Measurements from ENCODE around the gene TRPM4. TPM values are rescaled to one million over a fixed set of nuclear protein-coding genes. Genes with fewer than 3 reads are reported as not detected.

TRPM4 gene
- total and polyA plus RNA-seq, 2 of the 13 experiments (the other 11 are each of a cell fraction or from before 2014, with no cell fraction given), result 1.9 to 4.3 TPM

- BruUV-seq (replicated peaks), result no TSS peak
- ATAC-seq (no peak), FAIRE-seq (no peak), DNase-seq (ENCODE audit: low spot score) (no peak)
- H3K79me2 ChIP-seq (ENCODE audit: insufficient read depth, low read length), result no peaks in the 10 kb centered on the region
- no peak overlapping the region for H3K9ac ChIP-seq (ENCODE audit: insufficient read depth, low read depth, low read length)
- 98% methylated on average over 22 of the region's 24 CpGs for WGBS (ENCODE audit: low lambda C conversion rate)
- no peaks in the 10 kb centered on the region for H3K9me3 ChIP-seq (ENCODE audit: low read length)
- H4K20me1 ChIP-seq (ENCODE audit: insufficient read depth, low read length), result no peaks in the 10 kb centered on the region
- ChIA-PET CTCF (ENCODE audit: low intra/inter-chr PET ratio, low total read pairs) (no interaction called here), POLR2A (interaction anchor here (0.6 kb wide), 1 partner anchor 49 kb away, joined by 3 read pairs; no protein-coding TSS in a partner anchor)
- H3K27me3 ChIP-seq (ENCODE audit: control insufficient read depth in 1 of 2, insufficient read depth in 2 of 2, low read length in 2 of 2), result no peaks in the 10 kb centered on the region
- H3K4me1 ChIP-seq (ENCODE audit: insufficient read depth, low read length), result peaks cover 27% of the 10 kb centered on the region
- in situ Hi-C loops (cut with HindIII; ENCODE audit: extremely low pct_ligation_motif_present, low pct_unique_long_range_greater_than_20kb), result no loop called here
- no peak overlapping the region for H3K4me3 ChIP-seq (replicated peaks in 1 of 3; ENCODE audit: insufficient read depth in 1 of 3, low read depth in 2 of 3, low read length in 3 of 3)
- peaks cover 3 to 5% of the 10 kb centered on the region in 2 experiments; a peak in 3 of 5 replicates for H3K36me3 ChIP-seq (replicated peaks in 1 of 2; ENCODE audit: control insufficient read depth in 1 of 2, insufficient read depth in 2 of 2, low read length in 2 of 2)
- no peak overlapping the region for H2AFZ ChIP-seq (ENCODE audit: low read length)
- no peak overlapping the region for H3K27ac ChIP-seq (ENCODE audit: extremely low read length, insufficient read depth, low read length)
- no peak for TF ChIP-seq MAZ (IDR thresholded peaks at IDR 0.05; ENCODE audit: borderline replicate concordance, low read depth, low read length)
- no peak for TF ChIP-seq MAZ (CRISPR knock-in tag; IDR thresholded peaks at IDR 0.05; ENCODE audit: low read depth)
- H3K4me2 ChIP-seq (ENCODE audit: low read depth, low read length), result no peak overlapping the region
- intact Hi-C loops (cut with micrococcal nuclease; ENCODE audit: unreplicated experiment), result no loop called here
Measured at GRCh38 chr19:49130325-49130724, 27.3 kb upstream of the TRPM4 start.

- Histone ChIP-seq H3K27me3 (ENCODE audit: control insufficient read depth in 1 of 2, insufficient read depth in 2 of 2, low read length in 2 of 2) (no peaks in the 10 kb centered on the region), H3K9ac (ENCODE audit: insufficient read depth, low read depth, low read length) (no peak overlapping the region), H3K79me2 (ENCODE audit: insufficient read depth, low read length) (no peaks in the 10 kb centered on the region), H3K4me1 (ENCODE audit: insufficient read depth, low read length) (peaks cover 13% of the 10 kb centered on the region), H3K36me3 (replicated peaks in 1 of 2; ENCODE audit: control insufficient read depth in 1 of 2, insufficient read depth in 2 of 2, low read length in 2 of 2) (peaks cover 3 to 5% of the 10 kb centered on the region in 2 experiments; a peak in 3 of 5 replicates), H3K9me3 (ENCODE audit: low read length) (no peaks in the 10 kb centered on the region), H3K4me2 (ENCODE audit: low read depth, low read length) (no peak overlapping the region), H4K20me1 (ENCODE audit: insufficient read depth, low read length) (no peaks in the 10 kb centered on the region), H3K4me3 (replicated peaks in 1 of 3; ENCODE audit: insufficient read depth in 1 of 3, low read depth in 2 of 3, low read length in 3 of 3) (no peak overlapping the region), H3K27ac (ENCODE audit: extremely low read length, insufficient read depth, low read length) (no peak overlapping the region), H2AFZ (ENCODE audit: low read length) (no peak overlapping the region)
- no TSS peak for BruUV-seq (replicated peaks)
- no peak for FAIRE-seq
- ChIA-PET POLR2A (no interaction called here), CTCF (ENCODE audit: low intra/inter-chr PET ratio, low total read pairs) (no interaction called here)
- no peak for DNase-seq (ENCODE audit: low spot score)
- in situ Hi-C loops (cut with HindIII; ENCODE audit: extremely low pct_ligation_motif_present, low pct_unique_long_range_greater_than_20kb), result no loop called here
- 95% methylated on average over 49 of the region's 49 CpGs for WGBS (ENCODE audit: low lambda C conversion rate)
- no peak for TF ChIP-seq ESRRA (CRISPR knock-in tag; IDR thresholded peaks at IDR 0.05; ENCODE audit: low read depth)
- TF ChIP-seq TMF1 (CRISPR knock-in tag; IDR thresholded peaks at IDR 0.05; ENCODE audit: low read depth), result no peak
- no peak for ATAC-seq
- intact Hi-C loops (cut with micrococcal nuclease; ENCODE audit: unreplicated experiment), result no loop called here
Measured at GRCh38 chr19:49132974-49133609, 24.5 kb upstream of the TRPM4 start.

All from HepG2 (cell line).